AG04450 (cell line): Measurements from ENCODE around the gene RRP8. TPM values are rescaled to one million over a fixed set of nuclear protein-coding genes. Genes with fewer than 3 reads are reported as not detected.

Experiments
- CTCF ChIA-PET: fragments of 300-600, 350-600 bp; formaldehyde crosslinking; extraction: SDS; loops from one replicate; lab custom pipeline; 2022; ENCODE audit warnings: antibody characterized with exemption, inconsistent platforms; lab: Charles Lee
- POLR2A ChIA-PET: fragments of 350-600 bp; formaldehyde crosslinking; extraction: SDS; loops from one replicate; lab custom pipeline; 2021; ENCODE audit warnings: antibody characterized with exemption, inconsistent platforms; lab: Yijun Ruan, JAX
- DNase-seq: peaks from one replicate; pipeline ENCODE4 v3.0.0-alpha.2; 2011; ENCODE audit warnings: low read depth, low spot score
- H3K27ac ChIP-seq: one replicate; pipeline ENCODE4 v1.5.1; 2012; ENCODE audit warnings: low read depth, low read length, control low read depth
- H3K27me3 ChIP-seq: one replicate; pipeline ENCODE4 v1.6.0; 2012; ENCODE audit warnings: low read length; ENCODE audit not compliant: control insufficient read depth, insufficient read depth
- H3K4me3 ChIP-seq: 2 replicates; pipeline ENCODE4 v1.5.1; 2011; ENCODE audit warnings: mild to moderate bottlenecking, low read depth, low read length, control low read depth
- H3K9me3 ChIP-seq: 2 replicates; pipeline ENCODE4 v1.5.1; 2012; ENCODE audit warnings: low read length; ENCODE audit not compliant: control insufficient read depth, insufficient read depth
- polyA plus RNA-seq: library from polyadenylated mRNA; depleted of rRNA; stranded (reverse); fragments of >200 nt; gene quantifications from 2 replicates; pipeline ENCODE4 v1.2.3, GENCODE V29; 2011
- TF ChIP-seq, protein P1 (sequence below): IDR thresholded peaks from 2 replicates; pipeline ENCODE4 v1.5.1; 2011; ENCODE audit warnings: low read depth, low read length, control low read depth, inconsistent platforms

RRP8 gene
- polyA plus RNA-seq, 1 experiment, result 16.3 TPM

DNA sequence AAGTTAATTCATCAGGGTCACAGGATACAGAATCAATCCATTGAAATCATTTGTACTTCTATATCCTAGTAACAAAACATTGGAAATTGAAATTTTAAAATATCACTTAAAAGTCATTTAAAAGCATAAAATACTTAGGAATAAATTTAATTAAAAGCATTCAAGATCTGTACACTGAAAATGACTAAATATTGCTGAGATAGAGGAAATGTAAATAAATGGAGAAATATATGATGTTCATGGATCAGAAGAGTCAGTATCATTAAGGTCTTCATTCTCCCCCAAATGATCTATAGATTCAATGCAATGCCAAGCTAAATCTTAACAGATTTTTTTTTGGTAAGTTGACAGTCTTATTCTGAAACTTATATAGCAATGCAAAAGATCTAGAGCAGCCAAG is 49.8 kb downstream of the RRP8 start:
- ChIA-PET CTCF (interaction anchor here (0.9 to 2.0 kb wide), 2 partner anchors 130 to 152 kb away, joined by 3 to 5 read pairs; partner anchors contain the start of gene MRPL17), POLR2A (interaction anchor here (0.6 kb wide), 1 partner anchor 111 kb away, joined by 3 read pairs; no protein-coding TSS in a partner anchor)
- no peak overlapping the region for H3K27ac ChIP-seq
- DNase-seq, result no peak
- TF ChIP-seq, protein P1, sequence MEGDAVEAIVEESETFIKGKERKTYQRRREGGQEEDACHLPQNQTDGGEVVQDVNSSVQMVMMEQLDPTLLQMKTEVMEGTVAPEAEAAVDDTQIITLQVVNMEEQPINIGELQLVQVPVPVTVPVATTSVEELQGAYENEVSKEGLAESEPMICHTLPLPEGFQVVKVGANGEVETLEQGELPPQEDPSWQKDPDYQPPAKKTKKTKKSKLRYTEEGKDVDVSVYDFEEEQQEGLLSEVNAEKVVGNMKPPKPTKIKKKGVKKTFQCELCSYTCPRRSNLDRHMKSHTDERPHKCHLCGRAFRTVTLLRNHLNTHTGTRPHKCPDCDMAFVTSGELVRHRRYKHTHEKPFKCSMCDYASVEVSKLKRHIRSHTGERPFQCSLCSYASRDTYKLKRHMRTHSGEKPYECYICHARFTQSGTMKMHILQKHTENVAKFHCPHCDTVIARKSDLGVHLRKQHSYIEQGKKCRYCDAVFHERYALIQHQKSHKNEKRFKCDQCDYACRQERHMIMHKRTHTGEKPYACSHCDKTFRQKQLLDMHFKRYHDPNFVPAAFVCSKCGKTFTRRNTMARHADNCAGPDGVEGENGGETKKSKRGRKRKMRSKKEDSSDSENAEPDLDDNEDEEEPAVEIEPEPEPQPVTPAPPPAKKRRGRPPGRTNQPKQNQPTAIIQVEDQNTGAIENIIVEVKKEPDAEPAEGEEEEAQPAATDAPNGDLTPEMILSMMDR, result no peak
- no peaks in the 10 kb centered on the region for H3K9me3 ChIP-seq
- no peak overlapping the region for H3K4me3 ChIP-seq
- H3K27me3 ChIP-seq, result no peaks in the 10 kb centered on the region

DNA sequence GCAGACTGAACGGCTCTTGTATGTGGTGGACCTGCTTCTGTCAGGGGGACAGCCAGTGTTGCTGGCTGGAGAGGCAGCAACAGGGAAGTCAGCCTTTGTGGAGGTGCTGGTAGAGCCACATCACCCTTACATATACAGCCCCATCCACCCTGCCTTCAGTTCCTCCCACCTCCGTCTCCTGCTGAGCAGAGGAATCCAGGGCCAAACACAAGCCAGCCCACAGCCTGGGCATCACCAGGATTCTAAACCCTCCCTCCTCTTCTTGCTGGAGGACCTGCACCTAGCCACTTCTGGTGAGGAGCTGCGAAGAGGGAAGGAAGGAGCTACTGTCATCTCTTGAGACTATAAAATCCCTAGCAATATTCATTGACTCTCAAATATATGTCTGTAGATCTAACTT is 54.8 kb downstream of the RRP8 start:
- DNase-seq, result no peak
- TF ChIP-seq, protein P1, result no peak
- no peak overlapping the region for H3K27ac ChIP-seq
- ChIA-PET POLR2A (no interaction called here), CTCF (interaction anchor here (2.6 kb wide), 1 partner anchor 18 kb away, joined by 12 read pairs; no protein-coding TSS in a partner anchor)
- H3K4me3 ChIP-seq, result no peak overlapping the region
- no peaks in the 10 kb centered on the region; the same call in 1 of the 2 replicates for H3K9me3 ChIP-seq
- no peaks in the 10 kb centered on the region for H3K27me3 ChIP-seq

DNA sequence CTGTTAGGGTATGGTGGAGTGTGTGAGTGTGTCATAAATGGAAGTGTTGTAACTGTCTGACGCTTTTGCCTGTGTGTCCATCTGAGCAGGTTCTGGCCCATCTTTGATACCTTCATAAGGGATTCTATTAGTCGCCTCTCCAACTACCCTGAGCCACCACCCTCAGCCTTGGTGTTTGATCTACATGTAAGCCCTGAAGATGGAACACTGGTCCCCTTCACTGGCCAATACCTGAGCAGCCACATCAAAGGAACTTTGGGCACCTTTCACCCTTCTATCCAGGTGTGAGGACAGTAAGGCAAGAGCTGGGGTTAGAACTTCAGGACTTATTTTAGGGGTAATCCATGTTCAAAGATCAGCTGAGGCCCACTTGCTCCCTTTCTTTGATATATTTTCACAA is 55.3 kb downstream of the RRP8 start:
- POLR2A ChIA-PET, result no interaction called here

DNA sequence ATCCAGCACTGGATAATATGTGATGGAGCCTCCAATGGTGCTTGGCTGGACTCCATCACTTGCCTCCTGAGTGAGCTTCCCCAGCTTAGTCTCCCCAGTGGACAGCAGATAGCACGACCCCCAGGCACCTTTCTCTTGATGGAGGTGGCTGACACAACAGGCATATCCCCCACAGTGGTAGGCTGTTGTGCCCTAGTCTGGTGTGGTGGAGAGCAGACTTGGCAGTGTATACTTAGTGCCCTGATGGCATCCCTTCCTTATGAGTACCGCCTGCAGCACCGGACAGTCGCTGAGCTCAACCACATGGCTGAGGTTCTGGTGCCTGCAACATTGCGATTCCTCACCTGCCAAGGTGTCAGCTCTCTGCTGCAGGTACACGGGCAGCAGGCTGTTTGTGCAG is 56.2 kb downstream of the RRP8 start:
- ChIA-PET CTCF (interaction anchor here (2.6 kb wide), 1 partner anchor 16 kb away, joined by 12 read pairs; no protein-coding TSS in a partner anchor), POLR2A (no interaction called here)
- TF ChIP-seq, protein P1, result no peak
- no peak overlapping the region for H3K4me3 ChIP-seq
- H3K9me3 ChIP-seq, result no peaks in the 10 kb centered on the region; the same call in 1 of the 2 replicates
- H3K27me3 ChIP-seq, result no peaks in the 10 kb centered on the region
- DNase-seq, result no peak
- H3K27ac ChIP-seq, result no peak overlapping the region

More for the DNA sequence above, 55.3 kb downstream of the RRP8 start:
- Histone ChIP-seq H3K27me3 (no peaks in the 10 kb centered on the region), H3K4me3 (no peak overlapping the region), H3K27ac (no peak overlapping the region), H3K9me3 (no peaks in the 10 kb centered on the region; the same call in 1 of the 2 replicates)
- CTCF ChIA-PET, result interaction anchor here (2.6 kb wide), 1 partner anchor 17 kb away, joined by 12 read pairs; no protein-coding TSS in a partner anchor
- TF ChIP-seq, protein P1, result no peak
- DNase-seq, result no peak

DNA sequence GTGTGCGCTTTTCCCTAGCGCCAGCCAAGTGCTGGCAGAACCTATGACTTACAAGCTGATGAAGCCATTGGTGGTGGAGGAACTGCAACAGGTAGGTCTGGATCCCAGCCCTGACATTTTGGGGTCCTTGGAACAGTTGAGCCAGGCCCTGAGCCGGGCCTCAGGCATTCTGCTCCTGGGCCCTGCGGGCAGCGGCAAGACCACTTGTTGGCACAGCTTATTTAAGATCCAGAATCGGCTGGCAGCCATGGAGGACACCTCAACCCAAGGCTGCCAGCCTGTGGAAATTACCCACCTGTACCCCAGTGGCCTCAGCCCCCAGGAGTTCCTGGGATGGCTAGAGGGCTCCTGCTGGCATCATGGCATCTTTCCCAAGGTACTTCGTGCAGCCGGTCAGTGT is 56.7 kb downstream of the RRP8 start:
- no peak for DNase-seq
- ChIA-PET POLR2A (no interaction called here), CTCF (interaction anchor here (1.0 kb wide), 1 partner anchor 16 kb away, joined by 3 read pairs; no protein-coding TSS in a partner anchor)

More for the DNA sequence above, 56.7 kb downstream of the RRP8 start:
- no peak overlapping the region for H3K27ac ChIP-seq
- H3K4me3 ChIP-seq, result no peak overlapping the region
- TF ChIP-seq, protein P1, result no peak
- H3K27me3 ChIP-seq, result no peaks in the 10 kb centered on the region
- H3K9me3 ChIP-seq, result no peaks in the 10 kb centered on the region; the same call in 1 of the 2 replicates
